SK-N-SH treated with all-trans-retinoic acid at 6 μM for 48 hours (cell line): ENCODE results near the gene CD8B.

Experiments used
- ATAC-seq: fragments of 200-7000 bp; cut with Tn5 transposase; 3 replicates; pipeline ENCODE4 v1.9.1; 2020; ENCODE audit warnings: mild to moderate bottlenecking, moderate library complexity
- ARNTL ChIP-seq: fragments of 450-650 bp; formaldehyde crosslinking; IDR thresholded peaks from 2 replicates; pipeline ENCODE4 v1.5.0; 2020; ENCODE audit warnings: low read depth, mild to moderate bottlenecking, moderate library complexity, borderline replicate concordance
- CSRNP3 ChIP-seq: fragments of 250-450 bp; sonication (Bioruptor Pico); IDR thresholded peaks from 2 replicates; pipeline ENCODE4 v1.5.1; 2021; ENCODE audit warnings: mild to moderate bottlenecking, moderate library complexity
- ESRRG ChIP-seq: fragments of 250-450 bp; sonication (Bioruptor Pico); IDR thresholded peaks from 2 replicates; pipeline ENCODE4 v1.6.1; 2021; ENCODE audit warnings: mild to moderate bottlenecking
- GLIS3 ChIP-seq: fragments of 250-450 bp; sonication (Bioruptor Pico); IDR thresholded peaks from 2 replicates; pipeline ENCODE4 v1.5.0; 2020; ENCODE audit warnings: mild to moderate bottlenecking, moderate library complexity
- ISL1 ChIP-seq: fragments of 250-450 bp; sonication (Bioruptor Pico); IDR thresholded peaks from 2 replicates; pipeline ENCODE4 v2.1.2; 2022; ENCODE audit warnings: mild to moderate bottlenecking, moderate library complexity
- OSR1 ChIP-seq: fragments of 250-450 bp; sonication (Bioruptor Pico); IDR thresholded peaks from 2 replicates; pipeline ENCODE4 v1.8.0; 2022; ENCODE audit warnings: moderate library complexity, mild to moderate bottlenecking, inconsistent platforms
- PATZ1 ChIP-seq: fragments of 250-450 bp; sonication (Bioruptor Pico); IDR thresholded peaks from 2 replicates; pipeline ENCODE4 v1.8.0; 2020; ENCODE audit warnings: mild to moderate bottlenecking, moderate library complexity, borderline replicate concordance
- POU6F1 ChIP-seq: fragments of 250-450 bp; sonication (Bioruptor Pico); IDR thresholded peaks from 2 replicates; pipeline ENCODE4 v1.8.0; 2021; ENCODE audit warnings: low read depth, mild to moderate bottlenecking, moderate library complexity, borderline replicate concordance
- PPARA ChIP-seq: fragments of 250-450 bp; sonication (Bioruptor Pico); IDR thresholded peaks from 2 replicates; pipeline ENCODE4 v1.5.0; 2020; ENCODE audit warnings: mild to moderate bottlenecking, borderline replicate concordance
- RARB ChIP-seq: fragments of 250-450 bp; sonication (Bioruptor Pico); IDR thresholded peaks from 2 replicates; pipeline ENCODE4 v1.8.0; 2021; ENCODE audit warnings: mild to moderate bottlenecking, moderate library complexity
- SNAI2 ChIP-seq: fragments of 250-450 bp; sonication (Bioruptor Pico); IDR thresholded peaks from 2 replicates; pipeline ENCODE4 v1.5.0; 2020; ENCODE audit warnings: mild to moderate bottlenecking, moderate library complexity
- TCF4 ChIP-seq: fragments of 250-450 bp; sonication (Bioruptor Pico); IDR thresholded peaks from 2 replicates; pipeline ENCODE4 v1.8.0; 2021; ENCODE audit warnings: mild to moderate bottlenecking, moderate library complexity, borderline replicate concordance
- TSHZ2 ChIP-seq: fragments of 250-450 bp; sonication (Bioruptor Pico); IDR thresholded peaks from 2 replicates; pipeline ENCODE4 v1.5.0; 2020; ENCODE audit warnings: mild to moderate bottlenecking, moderate library complexity
- ZC3H10 ChIP-seq: fragments of 250-450 bp; sonication (Bioruptor Pico); IDR thresholded peaks from 2 replicates; pipeline ENCODE4 v1.5.1; 2021; ENCODE audit warnings: mild to moderate bottlenecking, moderate library complexity
- ZFP30 ChIP-seq: fragments of 450-650 bp; formaldehyde crosslinking; IDR thresholded peaks from 2 replicates; pipeline ENCODE4 v1.5.0; 2022; ENCODE audit warnings: mild to moderate bottlenecking, moderate library complexity
- ZNF565 ChIP-seq: fragments of 450-650 bp; formaldehyde crosslinking; conservative IDR thresholded peaks from 2 replicates; pipeline ENCODE4 v1.5.0; 2020; ENCODE audit warnings: low read depth, mild to moderate bottlenecking, moderate library complexity
- ZNF70 ChIP-seq: fragments of 450-650 bp; formaldehyde crosslinking; IDR thresholded peaks from 2 replicates; pipeline ENCODE4 v1.5.0; 2020; ENCODE audit warnings: mild to moderate bottlenecking, moderate library complexity
- ZNF8 ChIP-seq: fragments of 450-650 bp; formaldehyde crosslinking; IDR thresholded peaks from 2 replicates; pipeline ENCODE4 v1.5.0; 2020; ENCODE audit warnings: mild to moderate bottlenecking, moderate library complexity

The CD8B gene

GRCh38 chr2:86794861-86795260 is 66.8 kb downstream of the CD8B start:
- TF ChIP-seq ZFP30 (CRISPR knock-in tag), result no peak
- TF ChIP-seq PPARA (CRISPR knock-in tag), result no peak
- no peak for TF ChIP-seq ZNF8 (CRISPR knock-in tag)
- no peak for TF ChIP-seq ESRRG (CRISPR knock-in tag)
- TF ChIP-seq PATZ1 (CRISPR knock-in tag), result no peak
- no peak for TF ChIP-seq ISL1 (CRISPR knock-in tag)
- TF ChIP-seq RARB (CRISPR knock-in tag), result no peak
- TF ChIP-seq GLIS3 (CRISPR knock-in tag), result no peak
- TF ChIP-seq ZNF565, result no peak
- no peak for TF ChIP-seq ZNF70 (CRISPR knock-in tag)
- TF ChIP-seq SNAI2, result no peak
- TF ChIP-seq OSR1 (CRISPR knock-in tag), result no peak
- no peak for TF ChIP-seq ZC3H10
- no peak for ATAC-seq

GRCh38 chr2:86793752-86794151 is 67.9 kb downstream of the CD8B start:
- no peak for ATAC-seq

More at GRCh38 chr2:86793752-86794151, 67.9 kb downstream of the CD8B start:
- TF ChIP-seq ZC3H10 (no peak), ISL1 (CRISPR knock-in tag) (no peak), TSHZ2 (CRISPR knock-in tag) (no peak), ZNF565 (no peak), SNAI2 (no peak), ZNF70 (CRISPR knock-in tag) (no peak), ARNTL (CRISPR knock-in tag) (no peak), POU6F1 (CRISPR knock-in tag) (no peak), TCF4 (CRISPR knock-in tag) (no peak), ZFP30 (CRISPR knock-in tag) (no peak), CSRNP3 (CRISPR knock-in tag) (no peak)
